IMR-90 (cell line): ENCODE data around the gene MEIOB. TPM values are rescaled to one million over a fixed set of nuclear protein-coding genes. Genes with fewer than 3 reads are reported as not detected.

Source experiments
- ATAC-seq: fragments of 200-7000 bp; cut with Tn5 transposase; 2 replicates; pipeline ENCODE4 v1.9.1; 2020; ENCODE audit warnings: low read depth, mild to moderate bottlenecking, moderate library complexity
- BruUV-seq: library from RNA; stranded (reverse); fragments of 400-500 nt; replicated peaks from 2 replicates; lab custom pipeline; 2021; lab: Mats Ljungman, UMichigan
- CTCF ChIA-PET: fragments of 300-600 bp; formaldehyde crosslinking; extraction: SDS; loops from one replicate; lab custom pipeline; 2021; ENCODE audit warnings: antibody characterized with exemption; lab: Yijun Ruan, JAX
- POLR2A ChIA-PET: fragments of 300-600 bp; sonication (Branson Sonifier 250); formaldehyde crosslinking; loops from one replicate; lab custom pipeline; 2022; ENCODE audit warnings: antibody characterized with exemption; ENCODE audit not compliant: unreplicated experiment; lab: Charles Lee
- DNase-seq: peaks from one replicate; pipeline ENCODE4 v3.0.0; 2013
- H2AFZ ChIP-seq: replicated peaks from 2 replicates; pipeline ENCODE3; 2013; ENCODE audit warnings: low read length, mild to moderate bottlenecking; ENCODE audit not compliant: poor library complexity
- H2AK5ac ChIP-seq: 2 replicates; pipeline ENCODE4 v1.6.1; 2013; ENCODE audit warnings: low read depth, low read length, inconsistent platforms
- H2AK9ac ChIP-seq: replicated peaks from 2 replicates; pipeline ENCODE3; 2013; ENCODE audit warnings: mild to moderate bottlenecking, low read depth, low read length, moderate library complexity; ENCODE audit not compliant: poor library complexity
- H2BK120ac ChIP-seq: 2 replicates; pipeline ENCODE4 v1.6.1; 2013; ENCODE audit warnings: low read depth, low read length, inconsistent platforms
- H2BK15ac ChIP-seq: 3 replicates; pipeline ENCODE4 v1.6.1; 2013; ENCODE audit warnings: low read depth, low read length, inconsistent platforms
- H2BK20ac ChIP-seq: 2 replicates; pipeline ENCODE4 v1.6.1; 2013; ENCODE audit warnings: low read depth, mild to moderate bottlenecking, inconsistent platforms, low read length, moderate library complexity
- H2BK5ac ChIP-seq: 2 replicates; pipeline ENCODE4 v1.6.1; 2013; ENCODE audit warnings: mild to moderate bottlenecking, low read depth, low read length, inconsistent platforms; ENCODE audit not compliant: poor library complexity, severe bottlenecking
- H3K14ac ChIP-seq: replicated peaks from 2 replicates; pipeline ENCODE4 v1.6.1; 2013; ENCODE audit warnings: low read depth, low read length, inconsistent platforms
- H3K18ac ChIP-seq: 2 replicates; pipeline ENCODE4 v1.6.1; 2013; ENCODE audit warnings: low read depth, low read length, control low read depth
- H3K23ac ChIP-seq: 2 replicates; pipeline ENCODE4 v1.6.1; 2013; ENCODE audit warnings: low read depth, low read length, inconsistent platforms
- H3K27ac ChIP-seq: 2 replicates; pipeline ENCODE4 v1.5.1; 2013; ENCODE audit warnings: mild to moderate bottlenecking, control low read depth, low read length; ENCODE audit not compliant: insufficient read depth
- H3K27me3 ChIP-seq: 2 replicates; pipeline ENCODE4 v1.6.1; 2013; ENCODE audit warnings: low read length; ENCODE audit not compliant: control insufficient read depth, insufficient read depth
- H3K36me3 ChIP-seq: 2 replicates; pipeline ENCODE4 v1.6.1; 2013; ENCODE audit warnings: low read length, mixed read lengths; ENCODE audit not compliant: control insufficient read depth, insufficient read depth
- H3K4ac ChIP-seq: 2 replicates; pipeline ENCODE4 v1.6.1; 2013; ENCODE audit warnings: low read depth, low read length, inconsistent platforms
- H3K4me1 ChIP-seq: 2 replicates; pipeline ENCODE4 v1.6.1; 2013; ENCODE audit warnings: low read length, mixed read lengths; ENCODE audit not compliant: control insufficient read depth, insufficient read depth
- H3K4me2 ChIP-seq: 2 replicates; pipeline ENCODE4 v1.6.1; 2013; ENCODE audit warnings: low read depth, mild to moderate bottlenecking, control low read depth, low read length, moderate library complexity
- H3K4me3 ChIP-seq: 2 replicates; pipeline ENCODE4 v1.5.1; 2013; ENCODE audit warnings: low read depth, mild to moderate bottlenecking, control low read depth, low read length, moderate library complexity; ENCODE audit not compliant: insufficient read depth
- H3K56ac ChIP-seq: 2 replicates; pipeline ENCODE4 v1.6.1; 2013; ENCODE audit warnings: low read length, inconsistent platforms; ENCODE audit not compliant: insufficient read depth; ENCODE audit errors: extremely low read depth
- H3K79me1 ChIP-seq, 2 experiments: 2 replicates each; pipeline ENCODE4 v1.6.1; 2013; ENCODE audit warnings: low read length in 2 of 2, inconsistent platforms in 1 of 2, low read depth in 1 of 2
- H3K9ac ChIP-seq: 2 replicates; pipeline ENCODE4 v1.6.1; 2013; ENCODE audit warnings: low read depth, low read length, control low read depth
- H3K9me1 ChIP-seq: 2 replicates; pipeline ENCODE4 v1.6.1; 2013; ENCODE audit warnings: low read length, inconsistent platforms; ENCODE audit not compliant: insufficient read depth
- H3K9me3 ChIP-seq: 2 replicates; pipeline ENCODE4 v1.6.1; 2013; ENCODE audit warnings: low read length; ENCODE audit not compliant: control insufficient read depth, insufficient read depth
- H4K20me1 ChIP-seq: 2 replicates; pipeline ENCODE4 v1.6.1; 2013; ENCODE audit warnings: low read length, inconsistent platforms; ENCODE audit not compliant: insufficient read depth
- H4K5ac ChIP-seq: 2 replicates; pipeline ENCODE4 v1.6.1; 2013; ENCODE audit warnings: mild to moderate bottlenecking, low read depth, low read length, control low read depth
- H4K8ac ChIP-seq, 2 experiments: 2 replicates each; pipeline ENCODE4 v1.6.1; 2013; ENCODE audit warnings: low read depth in 2 of 2, low read length in 2 of 2, control low read depth in 1 of 2, inconsistent platforms in 1 of 2
- H4K91ac ChIP-seq: 2 replicates; pipeline ENCODE4 v1.6.1; 2013; ENCODE audit warnings: low read depth, low read length, inconsistent platforms; ENCODE audit not compliant: insufficient read depth
- BHLHE40 ChIP-seq: fragments of 150-350 bp; IDR thresholded peaks from 2 replicates; pipeline ENCODE4 v1.6.1; 2016; ENCODE audit warnings: mild to moderate bottlenecking, low read depth, low read length
- CEBPB ChIP-seq: IDR thresholded peaks from 2 replicates; pipeline ENCODE4 v1.6.1; 2012; ENCODE audit warnings: low read depth, low read length, improper control_type of control experiment
- CHD1 ChIP-seq: IDR thresholded peaks from 2 replicates; pipeline ENCODE4 v1.6.1; 2012; ENCODE audit warnings: low read depth, low read length, improper control_type of control experiment
- CTCF ChIP-seq: conservative IDR thresholded peaks from 2 replicates; pipeline ENCODE4 v1.5.1; 2012; ENCODE audit warnings: mild to moderate bottlenecking, low read depth, low read length, improper control_type of control experiment
- ELK1 ChIP-seq: fragments of 150-350 bp; IDR thresholded peaks from 2 replicates; pipeline ENCODE4 v1.6.1; 2016; ENCODE audit warnings: low read depth, mild to moderate bottlenecking, low read length, moderate library complexity, borderline replicate concordance
- FOS ChIP-seq: fragments of 150-350 bp; IDR thresholded peaks from 2 replicates; pipeline ENCODE4 v1.6.1; 2016; ENCODE audit warnings: low read depth, low read length
- MAFK ChIP-seq: IDR thresholded peaks from 2 replicates; pipeline ENCODE4 v1.6.1; 2012; ENCODE audit warnings: low read depth, low read length, improper control_type of control experiment
- MAZ ChIP-seq: IDR thresholded peaks from 2 replicates; pipeline ENCODE4 v1.6.1; 2012; ENCODE audit warnings: low read depth, mild to moderate bottlenecking, low read length, improper control_type of control experiment, moderate library complexity, borderline replicate concordance
- MXI1 ChIP-seq: IDR thresholded peaks from 2 replicates; pipeline ENCODE4 v1.6.1; 2012; ENCODE audit warnings: low read depth, mild to moderate bottlenecking, low read length, moderate library complexity, borderline replicate concordance
- NFE2L2 ChIP-seq: fragments of 150-350 bp; IDR thresholded peaks from 2 replicates; pipeline ENCODE4 v1.6.1; 2016; ENCODE audit warnings: low read depth, mild to moderate bottlenecking, low read length
- POLR2A ChIP-seq: IDR thresholded peaks from 2 replicates; pipeline ENCODE4 v1.6.1; 2012; ENCODE audit warnings: mild to moderate bottlenecking, low read depth, low read length
- RAD21 ChIP-seq: IDR thresholded peaks from 2 replicates; pipeline ENCODE4 v1.6.1; 2012; ENCODE audit warnings: low read length, improper control_type of control experiment
- RCOR1 ChIP-seq: IDR thresholded peaks from 2 replicates; pipeline ENCODE4 v1.6.1; 2012; ENCODE audit warnings: mild to moderate bottlenecking, low read length, improper control_type of control experiment; ENCODE audit not compliant: insufficient replicate concordance
- RFX5 ChIP-seq: IDR thresholded peaks from 2 replicates; pipeline ENCODE4 v1.8.0; 2012; ENCODE audit warnings: low read depth, mild to moderate bottlenecking, low read length, moderate library complexity
- SMC3 ChIP-seq: fragments of 150-350 bp; IDR thresholded peaks from 2 replicates; pipeline ENCODE4 v1.6.1; 2016; ENCODE audit warnings: low read depth, mild to moderate bottlenecking, antibody characterized with exemption, low read length, moderate library complexity
- USF2 ChIP-seq: fragments of 150-350 bp; IDR thresholded peaks from 2 replicates; pipeline ENCODE4 v1.6.1; 2017; ENCODE audit warnings: mild to moderate bottlenecking, antibody characterized with exemption, low read length, low read depth
- WGBS, 2 experiments: methylation state at CpG; one replicate each; pipeline versions ENCODE4 v1.1.5 to v1.1.7; 2013; ENCODE audit warnings: missing lambda C conversion rate in 2 of 2; ENCODE audit not compliant: insufficient read length in 1 of 2; ENCODE audit errors: extremely low coverage in 2 of 2; 5-methylcytosine and 5-hydroxymethylcytosine counted together
- dilution Hi-C: fragments of 300-500 bp; cut with HindIII; formaldehyde crosslinking; loops from one replicate; pipeline ENCODE4 v1.14.3; 2018; ENCODE audit warnings: low sequenced_read_pairs; ENCODE audit not compliant: unreplicated experiment
- in situ Hi-C: fragments of 300-500 bp; cut with MboI; formaldehyde crosslinking; loops from 3 replicates; pipeline ENCODE4 v1.14.3; 2019; ENCODE audit warnings: low sequenced_read_pairs, inconsistent platforms, mixed read lengths
- intact Hi-C: fragments of 100-400 bp; cut with micrococcal nuclease; formaldehyde crosslinking; loops from 2 replicates; pipeline ENCODE4 v1.10.0; 2022
- polyA plus RNA-seq, 3 experiments: library from polyadenylated mRNA; depleted of rRNA; stranded (reverse); fragments of >200 nt; gene quantifications; 2 replicates each; pipeline ENCODE4 v1.2.3, GENCODE V29; 2012; ENCODE audit warnings: low replicate concordance in 1 of 3
- total RNA-seq: library from RNA; depleted of rRNA; stranded (reverse); fragments of >200 nt; gene quantifications from 2 replicates; pipeline ENCODE4 v1.2.3, GENCODE V29; 2012

MEIOB gene
- total and polyA plus RNA-seq, 2 of the 4 experiments (the other 2 are of a cell fraction) = 0.14 TPM; not detected in 1

DNA sequence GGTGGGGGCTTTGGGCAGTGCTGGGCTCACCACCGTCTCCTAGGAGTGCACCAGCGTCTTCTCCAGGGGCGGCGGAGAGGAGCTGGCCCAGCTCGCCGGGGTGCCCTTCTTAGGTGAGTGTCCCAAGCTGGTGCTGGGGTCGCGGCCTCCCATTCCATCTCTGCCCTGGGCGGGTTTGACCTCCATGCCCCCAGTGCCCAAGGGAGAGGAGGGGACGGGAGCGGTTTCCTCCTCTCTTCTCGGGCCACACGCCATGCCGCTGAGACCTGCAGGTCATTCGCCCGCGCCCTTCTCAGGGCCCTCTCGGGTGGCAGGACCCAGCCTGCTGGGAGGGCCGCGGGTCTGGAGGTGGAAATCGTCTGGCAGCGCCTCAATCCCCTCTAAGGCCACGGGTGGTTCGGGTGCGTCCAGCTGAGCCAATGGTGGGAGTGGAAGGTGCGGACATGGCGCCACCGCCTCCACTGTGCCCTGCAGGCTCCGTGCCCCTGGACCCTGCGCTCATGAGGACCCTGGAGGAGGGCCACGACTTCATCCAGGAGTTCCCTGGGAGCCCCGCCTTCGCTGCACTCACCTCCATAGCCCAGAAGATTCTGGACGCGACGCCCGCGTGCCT, 83.8 kb downstream of the MEIOB start:
- peaks cover 36% of the 10 kb centered on the region for H3K36me3 ChIP-seq
- DNase-seq (no peak), ATAC-seq (no peak)
- no peak overlapping the region for H2BK20ac ChIP-seq
- POLR2A ChIA-PET = no interaction called here
- no peaks in the 10 kb centered on the region for H3K9me3 ChIP-seq
- no peak overlapping the region for H3K14ac ChIP-seq
- BruUV-seq = no TSS peak
- H3K9ac ChIP-seq = no peak overlapping the region
- no peak overlapping the region for H3K23ac ChIP-seq
- H3K18ac ChIP-seq = no peak overlapping the region
- H2BK120ac ChIP-seq = no peak overlapping the region
- H2AK5ac ChIP-seq = no peak overlapping the region
- H4K8ac ChIP-seq = no peak overlapping the region
- peaks cover 12 to 38% of the 10 kb centered on the region in 2 experiments; a peak in 3 of 4 replicates for H3K79me1 ChIP-seq
- H3K9me1 ChIP-seq = peaks cover 4% of the 10 kb centered on the region; the same call in 1 of the 2 replicates
- TF ChIP-seq CTCF = no peak
- no peak for TF ChIP-seq CEBPB
- no peak for TF ChIP-seq MAZ
- TF ChIP-seq RAD21 = no peak
- TF ChIP-seq NFE2L2 = no peak
- TF ChIP-seq RCOR1 = no peak
- TF ChIP-seq BHLHE40 = no peak
- no peak for TF ChIP-seq ELK1
- no peak for TF ChIP-seq RFX5
- no peak for TF ChIP-seq CHD1
- no peak for TF ChIP-seq SMC3
- no peak for TF ChIP-seq FOS
- TF ChIP-seq POLR2A = no peak
- TF ChIP-seq USF2 = no peak
- no peak for TF ChIP-seq MAFK
- no peak for TF ChIP-seq MXI1
- H3K4me1 ChIP-seq = no peaks in the 10 kb centered on the region
- H3K27me3 ChIP-seq = no peaks in the 10 kb centered on the region
- no peak overlapping the region for H3K56ac ChIP-seq
- H2AFZ ChIP-seq = no peak overlapping the region
- no peak overlapping the region for H3K27ac ChIP-seq
- no peak overlapping the region for H4K91ac ChIP-seq
- H4K20me1 ChIP-seq = peaks cover 38% of the 10 kb centered on the region
- H2BK15ac ChIP-seq = no peak overlapping the region
- WGBS, 2 experiments = 96% methylated on average over 11 of the region's 38 CpGs; no CpG with 5 or more reads in 1 of the 2 experiments
- H3K4ac ChIP-seq = no peak overlapping the region
- in situ Hi-C loops (no loop called here), dilution Hi-C loops (no loop called here), intact Hi-C loops (no loop called here)
- H2BK5ac ChIP-seq = no peak overlapping the region
- no peak overlapping the region for H4K5ac ChIP-seq
- no peak overlapping the region for H3K4me3 ChIP-seq
- no peak overlapping the region for H3K4me2 ChIP-seq
- CTCF ChIA-PET = no interaction called here
- no peak overlapping the region for H2AK9ac ChIP-seq
